Cerebellar cortex (tissue), 1 donor: Measurements from ENCODE around the gene BSG.
"Not testable (repeated sequence)": the region's sequence is repeated elsewhere in the genome, so short reads cannot be mapped to it uniquely, and the experiment has no call there.

Source experiments
- DNase-seq: peaks from one replicate; pipeline ENCODE4 v3.0.0-alpha.2; 2015; ENCODE audit warnings: low spot score

The BSG gene

DNA sequence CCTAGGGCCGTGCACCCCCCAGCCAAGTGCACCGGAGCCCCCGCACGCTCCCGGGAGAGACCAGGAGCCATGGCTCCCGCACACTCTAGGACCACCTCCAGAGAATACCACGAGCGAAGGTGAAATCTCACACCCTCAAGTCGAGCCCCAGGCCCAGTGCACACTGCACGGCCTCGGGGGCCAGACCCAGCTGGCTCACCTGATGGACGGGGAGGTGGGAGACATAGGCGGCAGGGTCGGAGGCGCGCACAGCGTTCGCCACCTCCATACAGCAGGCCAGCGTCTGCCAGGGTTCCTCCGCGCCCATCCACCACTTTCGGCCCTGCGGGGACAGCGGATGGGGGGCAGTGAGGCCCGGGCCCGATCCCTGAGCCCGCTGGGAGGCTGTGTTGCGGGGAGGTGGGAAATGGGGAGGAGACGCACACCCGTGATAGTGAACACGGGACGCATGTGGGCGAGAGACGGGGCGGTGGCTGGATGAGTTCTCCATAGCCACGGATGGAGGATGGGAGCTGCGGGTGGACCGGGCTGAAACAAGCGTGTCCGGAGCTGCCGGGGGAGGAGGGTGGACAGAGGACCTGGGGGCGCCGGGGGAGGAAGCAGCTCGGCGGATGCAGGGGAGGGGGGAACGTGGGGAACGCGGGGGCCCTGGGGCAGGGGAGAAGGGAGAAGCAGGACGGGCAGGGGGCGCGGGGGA is 47.9 kb downstream of the BSG start:
- no peak for DNase-seq

DNA sequence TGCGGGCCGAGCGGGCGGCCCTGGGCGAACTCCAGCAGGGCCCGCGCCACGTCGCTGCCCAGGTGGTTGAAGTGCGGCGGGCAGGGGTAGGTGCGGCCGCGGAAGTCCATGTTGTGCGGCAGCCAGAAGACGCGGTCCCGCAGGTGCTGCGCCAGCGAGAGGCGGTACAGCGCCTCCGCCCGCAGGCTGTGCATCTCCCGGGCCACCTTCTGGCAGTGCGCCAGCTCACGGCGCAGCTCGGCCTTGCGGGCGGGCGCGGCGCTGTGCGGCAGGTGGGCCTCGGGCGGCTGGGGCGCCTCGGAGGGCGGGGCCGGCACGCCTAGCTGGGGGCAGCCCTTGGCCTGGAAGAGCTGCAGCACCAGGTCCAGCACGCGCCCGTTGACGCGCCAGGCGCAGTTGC is 48.8 kb downstream of the BSG start:
- not testable (repeated sequence) for DNase-seq

GRCh38 chr19:621819-622218 is 49.4 kb downstream of the BSG start:
- no peak for DNase-seq

DNA sequence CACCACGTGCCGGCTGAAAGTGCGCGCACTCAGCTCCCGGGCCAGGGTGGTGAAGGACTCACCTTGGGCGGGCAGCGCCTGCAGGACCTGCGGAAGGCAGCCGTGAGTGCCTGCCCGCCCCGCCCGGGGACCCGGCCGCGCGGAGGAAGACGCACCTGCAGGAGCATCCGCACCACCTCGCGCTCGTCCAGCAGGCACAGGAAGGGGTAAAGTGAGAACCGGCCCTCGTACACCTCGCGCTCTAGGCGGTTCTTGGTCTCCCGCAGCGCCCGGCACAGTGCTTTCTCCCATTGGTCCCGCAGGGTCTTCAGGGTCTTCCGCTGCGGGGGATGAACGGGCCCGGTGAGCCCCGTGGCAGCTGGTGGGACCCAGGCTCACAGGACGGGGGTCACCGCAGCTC is 50.3 kb downstream of the BSG start:
- no peak for DNase-seq

GRCh38 chr19:623175-623916 is 51.0 kb downstream of the BSG start:
- DNase-seq: no peak

DNA sequence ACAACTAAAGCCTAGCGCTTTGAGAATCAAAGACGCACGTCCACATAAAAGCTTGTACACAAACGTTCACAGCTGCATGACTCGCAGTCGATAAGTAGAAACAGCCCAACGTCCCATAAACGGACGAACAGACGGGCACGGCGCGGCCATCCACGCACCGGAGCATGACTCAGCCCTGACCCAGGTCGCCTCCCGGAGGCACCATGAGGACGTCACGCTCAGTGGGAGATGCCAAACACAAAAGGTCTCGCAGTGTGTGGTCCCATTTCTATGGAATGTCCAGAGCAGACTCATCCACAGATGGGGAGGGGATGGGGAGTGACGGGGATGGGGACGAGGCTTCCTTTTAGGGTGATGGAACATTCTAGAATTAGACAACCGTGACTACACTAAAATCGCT is 51.6 kb downstream of the BSG start:
- no peak for DNase-seq

- no peak for DNase-seq
These were observed 52.2 kb downstream of the BSG start for GRCh38 chr19:624433-625109.

- no peak for DNase-seq
These were observed 52.9 kb downstream of the BSG start for GRCh38 chr19:625257-625656.

- not testable (repeated sequence) for DNase-seq
These were observed 54.2 kb downstream of the BSG start for GRCh38 chr19:626566-626965.

DNA sequence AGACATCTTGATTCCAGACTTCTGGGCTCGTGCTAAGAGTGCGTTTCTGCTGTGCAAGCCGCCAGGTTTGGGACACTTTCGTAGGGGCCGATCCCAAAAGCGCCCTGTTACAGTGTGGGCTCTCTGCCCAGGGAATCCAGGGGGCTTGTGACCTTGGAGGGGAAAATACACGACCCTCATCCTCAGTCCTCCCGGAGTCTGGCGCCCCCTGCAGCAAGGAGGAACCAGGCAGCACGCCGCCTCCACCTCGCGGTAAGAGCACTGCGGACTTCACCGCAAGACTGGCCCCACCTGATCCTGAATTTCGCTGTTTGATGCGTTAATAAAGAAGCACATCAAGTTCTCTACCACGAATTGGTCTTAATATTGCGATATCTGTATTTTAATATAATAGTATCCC is 55.8 kb downstream of the BSG start:
- DNase-seq: no peak

DNA sequence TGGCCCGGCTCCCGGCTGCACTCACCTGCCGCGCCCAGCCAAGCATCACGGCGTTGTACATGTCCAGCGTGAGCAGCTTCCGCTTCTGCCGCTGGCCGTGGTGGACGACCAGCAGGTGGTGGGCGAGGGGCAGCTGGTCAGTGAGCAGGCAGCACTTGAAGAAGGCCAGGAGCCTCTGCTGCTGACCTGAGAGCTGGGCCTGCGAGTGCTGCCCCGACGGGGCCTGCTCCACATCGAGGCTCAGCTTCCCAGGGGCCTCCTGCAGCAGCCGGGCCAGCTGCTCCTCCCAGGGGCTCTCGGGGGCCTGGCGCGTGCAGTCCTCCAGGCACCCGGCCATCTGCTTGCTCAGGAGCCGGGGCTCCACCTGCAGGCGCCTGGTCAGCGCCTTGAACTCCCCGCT is 57.1 kb downstream of the BSG start:
- DNase-seq: not testable (repeated sequence)

DNA sequence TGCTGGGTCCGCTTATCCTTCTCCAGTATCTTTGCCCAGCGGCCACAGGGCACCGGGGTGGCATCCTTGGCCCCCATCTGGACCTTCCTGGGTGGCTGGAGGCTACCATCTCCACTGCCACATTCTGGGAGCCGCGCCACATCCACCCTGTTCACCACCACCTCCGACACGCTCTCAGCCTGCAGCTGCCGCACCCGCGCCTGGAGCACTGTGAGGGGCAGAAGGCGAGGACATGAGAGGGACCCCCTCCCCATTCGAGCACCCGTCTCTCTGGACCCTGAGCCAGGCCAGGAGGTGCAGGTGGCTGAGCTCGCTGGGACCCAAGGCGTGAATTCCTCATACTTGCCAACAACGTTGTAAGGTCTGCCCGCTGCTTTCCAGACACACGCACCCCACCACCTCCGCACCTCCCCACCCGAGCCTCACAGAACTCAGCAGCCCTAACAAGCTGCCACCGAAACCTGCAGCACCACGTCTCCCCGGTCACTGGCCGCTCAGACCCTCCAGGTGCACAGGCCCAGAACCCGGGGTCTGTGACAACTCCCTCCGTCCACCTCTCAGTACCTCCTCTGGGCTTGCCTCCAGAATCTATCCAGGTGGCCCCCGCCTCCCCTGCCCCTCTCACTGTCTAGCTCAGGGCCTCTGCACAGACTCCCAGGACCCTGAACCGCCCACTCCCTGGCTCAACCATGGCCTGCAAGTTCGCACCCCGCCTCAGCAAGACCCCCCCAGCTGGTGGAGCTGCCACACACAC is 57.7 kb downstream of the BSG start:
- no peak for DNase-seq

DNA sequence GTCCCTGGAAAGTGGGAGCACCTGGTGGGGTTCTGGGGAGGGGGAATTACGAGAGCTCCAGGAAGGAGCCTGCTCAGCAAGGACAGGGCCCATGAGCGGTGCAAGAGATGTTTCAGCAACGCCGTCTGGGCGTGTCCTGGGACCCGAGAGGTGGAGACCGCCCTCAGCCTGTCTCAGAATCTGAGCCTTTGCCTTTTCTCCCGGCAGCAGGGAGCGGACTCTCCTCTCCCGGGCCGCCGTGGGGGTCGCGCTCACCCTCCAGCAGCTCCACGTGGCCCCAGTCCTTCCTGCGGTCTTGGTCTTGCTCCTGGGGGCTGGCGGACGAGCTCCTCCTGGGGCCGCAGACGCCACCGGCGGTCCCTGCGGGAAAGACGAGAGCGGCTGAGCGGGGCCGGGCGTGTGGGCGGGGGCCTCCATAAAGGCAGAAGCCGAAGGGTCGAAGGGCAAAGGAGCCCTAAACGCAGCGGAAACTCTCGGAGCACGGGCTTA is 60.2 kb downstream of the BSG start:
- peak; percentile 41 for DNase-seq
